CD4-positive, alpha-beta T cell (primary cell): Measurements from ENCODE around the gene OXCT1. TPM values are rescaled to one million over a fixed set of nuclear protein-coding genes. Genes with fewer than 3 reads are reported as not detected.

Experiments used
- ATAC-seq: fragments of 200-7000 bp; cut with Tn5 transposase; one replicate; pipeline ENCODE4 v1.10.0; 2022; ENCODE audit warnings: mild to moderate bottlenecking; ENCODE audit not compliant: poor library complexity
- CTCF ChIA-PET: fragments of 350-600 bp; sonication (Branson Sonifier 250); formaldehyde crosslinking; loops from one replicate; lab custom pipeline; 2021; ENCODE audit warnings: antibody characterized with exemption, inconsistent platforms; lab: Charles Lee
- POLR2A ChIA-PET: fragments of 350-600 bp; sonication (Branson Sonifier 250); formaldehyde crosslinking; loops from one replicate; lab custom pipeline; 2021; ENCODE audit warnings: antibody characterized with exemption, inconsistent platforms; lab: Charles Lee
- DNase-seq, 14 experiments: peaks; one replicate each; pipeline ENCODE4 v3.0.0-alpha.2; 2013 to 2020; ENCODE audit warnings: mixed read lengths in 2 of 14
- H3K27ac ChIP-seq, 2 donors: one replicate each; pipeline versions ENCODE4 v1.5.1 to v1.7.0; 2013; ENCODE audit warnings: low read length in 2 of 2, low read depth in 1 of 2, mild to moderate bottlenecking in 1 of 2
- H3K27me3 ChIP-seq, 2 experiments: 1 replicate in 1 of 2; 2 replicates in 1 of 2; pipeline versions ENCODE4 v1.6.1 to v1.7.0; 2013; ENCODE audit warnings: low read length in 2 of 2, control low read depth in 1 of 2, mild to moderate bottlenecking in 1 of 2, moderate library complexity in 1 of 2; ENCODE audit not compliant: insufficient read depth in 2 of 2, control insufficient read depth in 1 of 2
- H3K36me3 ChIP-seq: one replicate; pipeline ENCODE4 v1.6.1; 2013; ENCODE audit warnings: low read length, control low read depth; ENCODE audit not compliant: insufficient read depth
- H3K4me1 ChIP-seq: one replicate; pipeline ENCODE4 v1.6.1; 2013; ENCODE audit warnings: low read length, control low read depth; ENCODE audit not compliant: insufficient read depth
- H3K4me3 ChIP-seq: one replicate; pipeline ENCODE4 v1.5.1; 2013; ENCODE audit warnings: mild to moderate bottlenecking, low read length, moderate library complexity
- H3K9me3 ChIP-seq, 2 experiments: 1 replicate in 1 of 2; 2 replicates in 1 of 2; pipeline versions ENCODE4 v1.6.1 to v1.7.0; 2013; ENCODE audit warnings: low read length in 2 of 2, mild to moderate bottlenecking in 2 of 2, control low read depth in 1 of 2, moderate library complexity in 1 of 2; ENCODE audit not compliant: control insufficient read depth in 1 of 2, insufficient read depth in 1 of 2
- H3K27ac Mint-ChIP-seq: one replicate; pipeline ENCODE4 v1.8.0; 2020; ENCODE audit warnings: mixed read lengths
- H3K27me3 Mint-ChIP-seq: one replicate; pipeline ENCODE4 v1.8.0; 2021; ENCODE audit warnings: mixed read lengths
- H3K36me3 Mint-ChIP-seq: one replicate; pipeline ENCODE4 v1.8.0; 2021; ENCODE audit warnings: low read depth, mixed read lengths
- H3K4me1 Mint-ChIP-seq: one replicate; pipeline ENCODE4 v1.8.0; 2021; ENCODE audit warnings: low read depth, mixed read lengths
- H3K4me3 Mint-ChIP-seq: one replicate; pipeline ENCODE4 v1.8.0; 2020; ENCODE audit warnings: mild to moderate bottlenecking, mixed read lengths
- H3K9me3 Mint-ChIP-seq: one replicate; pipeline ENCODE4 v1.8.0; 2020; ENCODE audit warnings: mixed read lengths
- intact Hi-C, 2 experiments: fragments of 100-400 bp; cut with DNase I in 1 of 2; cut with micrococcal nuclease in 1 of 2; formaldehyde crosslinking; loops; one replicate each; pipeline versions ENCODE4 v1.15.1 to v1.9.0; 2023 to 2025; cut with DNase I, micrococcal nuclease
- total RNA-seq, 174 experiments: library from RNA in 2 of 174; stranded (reverse) in 2 of 174; gene quantifications; one replicate each; pipeline ENCODE4 v1.2.3 and lab custom pipeline; 2021 to 2026
- TF ChIP-seq, protein P1 (sequence below): fragments of 200-600 bp; IDR thresholded peaks from one replicate; pipeline ENCODE4 v1.8.0; 2022; ENCODE audit warnings: antibody characterized with exemption, mild to moderate bottlenecking

OXCT1 gene
- total RNA-seq, 2 experiments from 2014 or later: 14.7 to 15.3 TPM

DNA sequence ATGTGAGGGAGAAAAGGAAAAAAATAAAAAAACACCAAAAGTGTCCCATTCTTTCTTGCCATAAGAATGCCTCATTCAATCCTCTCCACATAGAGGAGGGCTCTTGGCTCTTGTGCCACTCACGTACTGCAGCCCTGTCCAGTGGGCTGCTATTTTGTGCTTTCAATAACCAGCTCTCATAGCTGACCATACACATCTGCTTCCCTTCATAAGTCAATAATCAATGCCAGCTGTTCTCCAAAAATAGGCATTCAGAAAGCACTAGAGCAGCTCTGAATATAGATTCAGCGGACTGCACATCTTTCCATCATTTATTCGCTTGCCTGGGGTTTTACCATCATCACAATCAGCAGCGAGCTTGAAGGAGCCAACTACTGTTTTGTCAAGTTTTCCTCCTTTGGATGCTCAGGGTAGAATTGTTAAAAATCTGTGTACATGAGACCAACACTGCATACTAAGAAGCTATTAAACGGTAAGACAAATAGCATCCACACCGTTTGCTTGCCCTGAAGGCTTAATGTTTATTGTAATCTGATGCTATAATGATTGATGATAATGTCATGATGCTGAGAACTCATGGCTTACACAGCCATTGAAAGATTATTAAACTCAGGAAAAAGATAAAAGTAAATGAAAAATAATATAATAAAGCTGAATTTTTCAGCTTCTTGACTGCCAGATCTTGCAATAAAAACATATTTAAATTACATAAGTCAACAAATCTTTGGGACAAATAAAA, 80.0 kb downstream of the OXCT1 start:
- Mint-ChIP-seq H3K9me3 (no peaks in the 10 kb centered on the region), H3K36me3 (peaks cover 91% of the 10 kb centered on the region), H3K4me3 (no peak overlapping the region), H3K27me3 (no peaks in the 10 kb centered on the region), H3K4me1 (peaks cover 4% of the 10 kb centered on the region), H3K27ac (no peak overlapping the region)
- peaks cover 25% of the 10 kb centered on the region for H3K36me3 ChIP-seq
- TF ChIP-seq, protein P1, sequence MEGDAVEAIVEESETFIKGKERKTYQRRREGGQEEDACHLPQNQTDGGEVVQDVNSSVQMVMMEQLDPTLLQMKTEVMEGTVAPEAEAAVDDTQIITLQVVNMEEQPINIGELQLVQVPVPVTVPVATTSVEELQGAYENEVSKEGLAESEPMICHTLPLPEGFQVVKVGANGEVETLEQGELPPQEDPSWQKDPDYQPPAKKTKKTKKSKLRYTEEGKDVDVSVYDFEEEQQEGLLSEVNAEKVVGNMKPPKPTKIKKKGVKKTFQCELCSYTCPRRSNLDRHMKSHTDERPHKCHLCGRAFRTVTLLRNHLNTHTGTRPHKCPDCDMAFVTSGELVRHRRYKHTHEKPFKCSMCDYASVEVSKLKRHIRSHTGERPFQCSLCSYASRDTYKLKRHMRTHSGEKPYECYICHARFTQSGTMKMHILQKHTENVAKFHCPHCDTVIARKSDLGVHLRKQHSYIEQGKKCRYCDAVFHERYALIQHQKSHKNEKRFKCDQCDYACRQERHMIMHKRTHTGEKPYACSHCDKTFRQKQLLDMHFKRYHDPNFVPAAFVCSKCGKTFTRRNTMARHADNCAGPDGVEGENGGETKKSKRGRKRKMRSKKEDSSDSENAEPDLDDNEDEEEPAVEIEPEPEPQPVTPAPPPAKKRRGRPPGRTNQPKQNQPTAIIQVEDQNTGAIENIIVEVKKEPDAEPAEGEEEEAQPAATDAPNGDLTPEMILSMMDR: no peak
- intact Hi-C loops: no loop called here
- POLR2A ChIA-PET: interaction anchor here (0.6 to 0.8 kb wide), 2 partner anchors 16 to 1855 kb away, joined by 3 to 6 read pairs; no protein-coding TSS in a partner anchor
- no peaks in the 10 kb centered on the region for H3K4me1 ChIP-seq
- H3K4me3 ChIP-seq: no peak overlapping the region
- DNase-seq: no peak
- no peak for ATAC-seq
- no peaks in the 10 kb centered on the region for H3K9me3 ChIP-seq
- CTCF ChIA-PET: interaction anchor here (1.5 kb wide), 1 partner anchor 26 kb away, joined by 3 read pairs; no protein-coding TSS in a partner anchor
- no peaks in the 10 kb centered on the region for H3K27me3 ChIP-seq
- no peak overlapping the region for H3K27ac ChIP-seq

GRCh38 chr5:41789434-41789833, 80.8 kb downstream of the OXCT1 start:
- no peak overlapping the region for H3K4me3 Mint-ChIP-seq

GRCh38 chr5:41788941-41789368, 81.3 kb downstream of the OXCT1 start:
- ATAC-seq (no peak), DNase-seq (no peak)
- H3K4me1 Mint-ChIP-seq: peaks cover 4% of the 10 kb centered on the region
- ChIA-PET POLR2A (no interaction called here), CTCF (no interaction called here)
- H3K27me3 Mint-ChIP-seq: no peaks in the 10 kb centered on the region
- no peaks in the 10 kb centered on the region for H3K9me3 Mint-ChIP-seq
- H3K27ac Mint-ChIP-seq: no peak overlapping the region
- Histone ChIP-seq H3K9me3 (no peaks in the 10 kb centered on the region), H3K4me1 (no peaks in the 10 kb centered on the region), H3K4me3 (no peak overlapping the region), H3K27me3 (no peaks in the 10 kb centered on the region), H3K36me3 (peaks cover 18% of the 10 kb centered on the region), H3K27ac (no peak overlapping the region)
- intact Hi-C loops: no loop called here
- peaks cover 89% of the 10 kb centered on the region for H3K36me3 Mint-ChIP-seq
- TF ChIP-seq, protein P1: no peak
- H3K4me3 Mint-ChIP-seq: no peak overlapping the region

More at GRCh38 chr5:41789434-41789833, 80.8 kb downstream of the OXCT1 start:
- no peak overlapping the region for H3K4me3 ChIP-seq
- ATAC-seq (no peak), DNase-seq (no peak)
- no peaks in the 10 kb centered on the region for H3K9me3 Mint-ChIP-seq
- H3K4me1 Mint-ChIP-seq: peaks cover 4% of the 10 kb centered on the region
- no peak overlapping the region for H3K27ac ChIP-seq
- peaks cover 89% of the 10 kb centered on the region for H3K36me3 Mint-ChIP-seq
- no peaks in the 10 kb centered on the region for H3K27me3 Mint-ChIP-seq
- TF ChIP-seq, protein P1: no peak
- no peak overlapping the region for H3K27ac Mint-ChIP-seq
- H3K9me3 ChIP-seq: no peaks in the 10 kb centered on the region
- CTCF ChIA-PET: no interaction called here
- intact Hi-C loops: no loop called here
- peaks cover 18% of the 10 kb centered on the region for H3K36me3 ChIP-seq
- H3K27me3 ChIP-seq: no peaks in the 10 kb centered on the region
- POLR2A ChIA-PET: interaction anchor here (0.6 kb wide), 1 partner anchor 1856 kb away, joined by 3 read pairs; no protein-coding TSS in a partner anchor
- H3K4me1 ChIP-seq: no peaks in the 10 kb centered on the region
